D721Med (cell line): ENCODE measurements around the gene MYOM1.

Experiments
- DNase-seq: peaks from one replicate; pipeline ENCODE4 v3.0.0; 2011; ENCODE audit warnings: low spot score; ENCODE audit not compliant: insufficient read length
- FAIRE-seq: peaks from 2 replicates; lab custom pipeline; 2011; peaks lifted over from hg19 to GRCh38; lab: Jason Lieb, UNC
- CTCF ChIP-seq: IDR thresholded peaks from 2 replicates; pipeline ENCODE4 v1.5.1; 2012; ENCODE audit warnings: mild to moderate bottlenecking, control low read depth; ENCODE audit not compliant: insufficient read depth; ENCODE audit errors: missing control alignments

The MYOM1 gene

GRCh38 chr18:3135536-3135935 lies 84.2 kb downstream of the MYOM1 start:
- no peak for TF ChIP-seq CTCF
- DNase-seq (no peak), FAIRE-seq (no peak)

- no peak for DNase-seq
These were observed 87.1 kb downstream of the MYOM1 start for GRCh38 chr18:3132700-3133099.

GRCh38 chr18:3130344-3130743 lies 89.4 kb downstream of the MYOM1 start:
- no peak for DNase-seq
- no peak for FAIRE-seq

More at GRCh38 chr18:3132700-3133099, 87.1 kb downstream of the MYOM1 start:
- peak; percentile 70 for FAIRE-seq
- TF ChIP-seq CTCF, result no peak

GRCh38 chr18:3129053-3129864 lies 90.5 kb downstream of the MYOM1 start:
- no peak for DNase-seq
- TF ChIP-seq CTCF, result peak; percentile 85
- FAIRE-seq, result peak; percentile 51

More at GRCh38 chr18:3130344-3130743, 89.4 kb downstream of the MYOM1 start:
- TF ChIP-seq CTCF, result no peak

GRCh38 chr18:3126457-3127097 lies 93.2 kb downstream of the MYOM1 start:
- no peak for FAIRE-seq
- no peak for DNase-seq
- no peak for TF ChIP-seq CTCF

- TF ChIP-seq CTCF, result no peak
- FAIRE-seq (peak; percentile 74), DNase-seq (no peak)
These were observed 94.9 kb downstream of the MYOM1 start for GRCh38 chr18:3124822-3125221.

GRCh38 chr18:3122851-3123250 lies 96.9 kb downstream of the MYOM1 start:
- no peak for DNase-seq
- TF ChIP-seq CTCF, result no peak
- FAIRE-seq, result no peak
